ENCODE measurements around the gene KRTAP5-6. TPM values are rescaled to one million over a fixed set of nuclear protein-coding genes. Genes with fewer than 3 reads are reported as not detected.

Gene KRTAP5-6
- polyA plus RNA-seq, 2 donors, result not detected

- Histone ChIP-seq H3K27ac (ENCODE audit: low read depth in 2 of 2, low read length in 1 of 2) (no peak overlapping the region), H3K27me3 (ENCODE audit: control insufficient read depth in 1 of 2, insufficient read depth in 2 of 2, low read length in 2 of 2) (no peaks in the 10 kb centered on the region), H3K4me3 (ENCODE audit: low read depth in 1 of 2, low read length in 2 of 2) (no peak overlapping the region), H3K4me1 (ENCODE audit: control insufficient read depth in 2 of 2, insufficient read depth in 2 of 2, low read length in 1 of 2) (peaks cover 10 to 22% of the 10 kb centered on the region in 2 donors), H3K36me3 (ENCODE audit: control insufficient read depth in 2 of 2, insufficient read depth in 2 of 2, low read length in 1 of 2) (no peaks in the 10 kb centered on the region), H3K9me3 (ENCODE audit: control insufficient read depth in 2 of 2, insufficient read depth in 1 of 2, low read depth in 1 of 2, low read length in 1 of 2) (peaks cover 0 to 4% of the 10 kb centered on the region in 2 donors)
- 65 to 79% methylated on average over 19 to 22 of the region's 22 CpGs for WGBS, 2 donors
Measured at GRCh38 chr11:1746511-1746931, 49.5 kb downstream of the KRTAP5-6 start.

GRCh38 chr11:1746956-1747752 is 50.2 kb downstream of the KRTAP5-6 start:
- Histone ChIP-seq H3K27me3 (ENCODE audit: control insufficient read depth in 1 of 2, insufficient read depth in 2 of 2, low read length in 2 of 2) (no peaks in the 10 kb centered on the region), H3K27ac (ENCODE audit: low read depth in 2 of 2, low read length in 1 of 2) (no peak overlapping the region), H3K4me1 (ENCODE audit: control insufficient read depth in 2 of 2, insufficient read depth in 2 of 2, low read length in 1 of 2) (peaks cover 10 to 22% of the 10 kb centered on the region in 2 donors), H3K36me3 (ENCODE audit: control insufficient read depth in 2 of 2, insufficient read depth in 2 of 2, low read length in 1 of 2) (no peaks in the 10 kb centered on the region), H3K9me3 (ENCODE audit: control insufficient read depth in 2 of 2, insufficient read depth in 1 of 2, low read depth in 1 of 2, low read length in 1 of 2) (peaks cover 0 to 4% of the 10 kb centered on the region in 2 donors), H3K4me3 (ENCODE audit: low read depth in 1 of 2, low read length in 2 of 2) (peak overlapping the region in 1 of 2 donors; percentile 20)
- WGBS, 2 donors, result 87 to 88% methylated on average over 20 to 21 of the region's 21 CpGs

Other genes starting within 250 kb of the KRTAP5-6 start
- gene MOB2, start 210.4 kb upstream of the KRTAP5-6 start, polyA plus RNA-seq, result 10 to 100 TPM; 33.2 to 43.8 TPM
- under 1 TPM; 0.69 to 0.84 TPM for gene DUSP8, start 124.9 kb upstream of the KRTAP5-6 start, polyA plus RNA-seq
- gene KRTAP5-1, start 111.9 kb upstream of the KRTAP5-6 start, polyA plus RNA-seq, result not detected
- gene KRTAP5-2, start 98.9 kb upstream of the KRTAP5-6 start, polyA plus RNA-seq, result not detected
- not detected for gene KRTAP5-3, start 88.7 kb upstream of the KRTAP5-6 start, polyA plus RNA-seq
- gene KRTAP5-4, start 75.1 kb upstream of the KRTAP5-6 start, polyA plus RNA-seq, result not detected
- gene KRTAP5-5, start 67.4 kb upstream of the KRTAP5-6 start, polyA plus RNA-seq, result not detected
- 1 to 10 TPM in 1 of 2 donors, under 1 TPM in 1; 0.73 to 1.1 TPM for gene IFITM10, start 53.4 kb downstream of the KRTAP5-6 start, polyA plus RNA-seq
- gene CTSD, start 66.7 kb downstream of the KRTAP5-6 start, polyA plus RNA-seq, result 100 to 1,000 TPM; 273 to 284 TPM
- gene SYT8, start 137.8 kb downstream of the KRTAP5-6 start, polyA plus RNA-seq, result 100 to 1,000 TPM in 1 of 2 donors, 10 to 100 TPM in 1; 38.9 to 360 TPM
- 100 to 1,000 TPM in 1 of 2 donors, 1 to 10 TPM in 1; 9.8 to 166 TPM for gene TNNI2, start 141.8 kb downstream of the KRTAP5-6 start, polyA plus RNA-seq
- gene LSP1, start 155.9 kb downstream of the KRTAP5-6 start, polyA plus RNA-seq, result 100 to 1,000 TPM in 1 of 2 donors, 10 to 100 TPM in 1; 23.7 to 130 TPM
- under 1 TPM; 0.02 to 0.43 TPM for gene PRR33, start 194.7 kb downstream of the KRTAP5-6 start, polyA plus RNA-seq
- 1 to 10 TPM; 1.7 to 7.1 TPM for gene TNNT3, start 222.5 kb downstream of the KRTAP5-6 start, polyA plus RNA-seq